COLO668 (cell line): Measurements from ENCODE around the gene GNB1.
"Not testable (repeated sequence)": the region's sequence is repeated elsewhere in the genome, so short reads cannot be mapped to it uniquely, and the experiment has no call there.

Experiments used
- DNase-seq: peaks from one replicate; lab custom pipeline; 2025; ENCODE audit not compliant: unreplicated experiment; lab: John Stamatoyannopoulos, UW

The GNB1 gene

DNA sequence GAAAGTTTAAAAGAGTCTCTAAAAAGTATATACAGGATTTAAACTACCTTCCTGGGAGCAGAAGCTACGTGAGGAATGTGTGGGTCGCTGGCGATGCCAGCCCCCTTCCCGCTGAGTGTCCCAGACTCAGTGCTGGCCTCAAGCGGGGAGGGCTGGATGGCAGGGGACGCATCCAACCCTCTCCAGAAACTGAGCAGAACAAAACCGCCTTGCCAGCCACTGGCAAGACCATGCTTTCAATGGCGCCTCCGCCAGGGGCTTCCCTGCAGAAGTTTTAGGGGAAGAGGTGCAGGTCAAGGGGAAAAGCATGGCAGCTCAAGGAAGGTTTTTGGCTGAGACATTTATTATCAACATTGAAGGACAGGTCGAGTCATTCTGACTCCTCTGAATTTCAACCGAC, 138.7 kb downstream of the GNB1 start:
- DNase-seq = no peak

DNA sequence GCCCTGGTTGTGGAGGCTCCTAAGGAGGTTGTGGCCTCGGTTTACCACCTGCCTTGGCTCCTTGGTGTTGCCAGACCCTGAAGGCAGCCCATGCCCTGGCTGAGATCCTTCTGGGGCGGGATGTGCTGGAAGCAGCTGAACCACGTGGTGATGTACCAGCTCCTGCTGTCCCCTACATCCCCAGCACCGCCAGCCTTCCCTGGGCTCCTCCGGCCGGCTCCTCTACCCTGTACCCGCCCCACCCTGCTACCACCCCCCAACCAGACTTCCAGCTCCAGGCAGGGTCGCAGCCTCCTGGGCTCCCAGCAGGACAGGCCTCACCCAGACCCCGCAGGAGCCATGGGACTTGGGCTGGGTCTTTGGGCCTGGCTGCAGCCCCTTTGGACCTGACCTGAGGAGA, 140.9 kb downstream of the GNB1 start:
- DNase-seq = not testable (repeated sequence)

DNA sequence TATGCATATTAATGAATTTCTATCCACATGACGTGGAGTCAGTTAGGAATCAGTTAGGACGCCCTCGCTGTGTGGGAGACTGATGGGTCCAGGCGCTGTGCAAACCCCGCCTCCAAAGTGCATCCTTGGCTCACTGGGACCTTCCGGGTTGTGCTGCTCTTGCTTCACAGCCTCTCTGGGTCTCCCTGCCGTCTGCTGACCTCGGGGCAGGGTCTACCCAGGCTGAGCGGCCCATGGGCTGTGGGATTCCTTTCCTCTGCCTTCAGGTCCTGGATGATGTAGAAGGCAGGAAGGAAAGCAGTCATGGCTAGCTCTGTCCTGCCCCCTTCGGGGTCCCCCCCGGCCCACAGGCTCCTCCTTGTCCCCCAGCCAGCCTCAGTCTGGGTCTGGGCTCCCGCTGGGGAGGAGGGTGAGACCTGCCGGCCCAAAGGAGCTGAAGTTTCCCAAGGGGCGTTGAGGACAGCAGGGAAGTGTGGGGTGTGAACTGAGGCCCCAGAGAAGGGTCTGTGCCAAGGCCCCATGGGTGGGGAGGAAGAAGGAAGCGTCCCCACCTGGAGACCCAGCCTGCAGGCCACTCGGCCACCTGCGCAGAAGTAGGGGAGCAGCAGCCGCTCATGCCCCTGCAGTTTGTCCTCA, 142.1 kb downstream of the GNB1 start:
- DNase-seq = no peak

DNA sequence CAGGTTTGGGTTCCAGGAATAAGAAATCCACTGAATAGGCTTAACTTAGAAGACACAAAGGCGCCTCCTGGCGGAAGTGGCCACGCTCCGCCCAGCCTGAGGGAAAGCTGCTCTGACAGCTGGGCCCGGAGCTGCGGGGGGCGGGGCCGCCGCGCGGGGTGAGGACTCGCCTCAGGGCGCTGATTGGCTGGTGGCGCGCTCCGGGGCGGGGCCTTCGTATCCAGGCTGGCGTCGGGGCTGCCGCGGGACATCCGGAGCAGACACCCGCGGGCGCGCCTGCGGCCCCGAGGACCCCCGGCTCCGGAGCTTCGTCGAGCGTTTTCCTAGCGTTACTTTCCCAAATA, 144.3 kb downstream of the GNB1 start:
- DNase-seq = not testable (repeated sequence)

DNA sequence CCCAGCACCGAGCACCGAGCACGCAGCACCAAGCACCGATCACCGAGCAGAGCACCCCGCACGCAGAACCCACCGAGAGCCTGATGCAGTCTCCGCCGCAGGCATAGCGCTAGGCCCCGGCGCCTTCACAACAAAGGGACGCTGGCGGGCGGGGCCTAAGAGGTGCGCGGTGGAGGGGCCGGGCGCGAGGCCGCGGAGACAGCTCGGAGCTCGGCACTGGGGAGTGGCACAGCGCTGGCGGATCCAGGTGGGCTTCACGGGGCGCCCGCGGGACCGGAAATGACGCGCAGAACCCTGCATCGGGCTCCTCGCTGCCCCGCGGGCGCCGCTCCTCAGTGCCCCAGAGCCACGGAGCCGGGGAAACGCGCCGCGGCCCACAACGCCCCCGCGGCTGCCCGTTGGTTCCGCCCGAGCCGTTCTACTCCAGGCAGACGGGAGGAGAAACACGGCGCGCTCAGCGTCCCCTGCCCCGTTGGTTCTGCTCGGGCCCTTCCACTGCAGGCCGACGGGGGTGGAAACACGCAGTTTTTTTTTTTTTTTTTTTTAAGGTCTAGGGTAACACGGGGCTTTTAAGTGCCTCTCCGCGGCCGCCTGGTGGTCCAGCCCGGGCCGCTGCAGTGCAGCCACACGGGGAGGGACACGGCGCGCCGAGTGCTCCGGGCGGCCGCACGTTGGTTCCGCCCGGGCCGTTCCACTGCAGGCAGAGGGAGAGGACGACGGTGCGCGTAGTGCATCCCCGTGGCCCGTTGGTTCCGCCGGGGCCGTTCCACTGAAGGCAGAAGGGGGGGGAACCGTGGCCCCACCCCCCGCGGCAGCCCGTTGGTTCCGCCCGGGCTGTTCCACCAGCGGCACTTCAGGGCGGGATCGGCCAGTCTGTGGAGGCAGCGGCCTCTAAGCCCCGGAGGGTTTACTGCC, 145.0 kb downstream of the GNB1 start:
- DNase-seq = peak; percentile 62

DNA sequence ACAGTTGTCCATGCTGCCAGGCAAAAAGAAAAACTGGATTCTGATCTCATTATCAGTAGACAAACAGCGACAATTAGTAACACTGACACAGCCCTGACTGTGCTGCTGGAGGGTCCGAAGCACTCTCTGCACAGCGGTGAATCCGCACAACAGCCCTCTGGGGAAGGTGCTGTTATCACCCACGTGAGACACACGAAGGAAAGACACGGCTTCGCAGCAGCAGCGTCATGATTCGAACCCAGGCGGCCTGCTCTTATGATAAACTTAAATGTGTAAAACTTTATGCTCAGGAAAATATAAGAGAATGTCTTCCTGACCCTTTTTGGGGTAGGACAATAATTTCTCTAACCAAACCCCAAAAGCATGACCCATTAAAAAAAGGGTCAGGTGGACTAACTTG, 148.4 kb downstream of the GNB1 start:
- not testable (repeated sequence) for DNase-seq

DNA sequence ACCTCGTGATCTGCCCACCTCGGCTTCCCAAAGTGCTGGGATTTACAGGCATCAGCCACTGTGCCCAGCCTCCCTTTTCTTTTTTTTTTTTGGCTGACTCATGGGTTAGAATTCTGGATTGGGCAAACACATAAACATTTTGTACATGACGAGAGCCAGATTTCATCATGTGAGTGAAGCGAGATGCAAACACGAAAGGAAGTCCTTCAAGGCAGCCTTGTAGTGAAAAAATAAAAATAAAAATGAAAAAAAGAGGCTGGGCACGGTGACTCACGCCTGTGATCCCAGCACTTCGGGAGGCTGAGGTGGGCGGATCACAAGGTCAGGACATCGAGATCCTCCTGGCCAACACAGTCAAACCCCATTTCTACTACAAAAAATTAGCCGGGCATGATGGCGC, 149.9 kb downstream of the GNB1 start:
- not testable (repeated sequence) for DNase-seq

DNA sequence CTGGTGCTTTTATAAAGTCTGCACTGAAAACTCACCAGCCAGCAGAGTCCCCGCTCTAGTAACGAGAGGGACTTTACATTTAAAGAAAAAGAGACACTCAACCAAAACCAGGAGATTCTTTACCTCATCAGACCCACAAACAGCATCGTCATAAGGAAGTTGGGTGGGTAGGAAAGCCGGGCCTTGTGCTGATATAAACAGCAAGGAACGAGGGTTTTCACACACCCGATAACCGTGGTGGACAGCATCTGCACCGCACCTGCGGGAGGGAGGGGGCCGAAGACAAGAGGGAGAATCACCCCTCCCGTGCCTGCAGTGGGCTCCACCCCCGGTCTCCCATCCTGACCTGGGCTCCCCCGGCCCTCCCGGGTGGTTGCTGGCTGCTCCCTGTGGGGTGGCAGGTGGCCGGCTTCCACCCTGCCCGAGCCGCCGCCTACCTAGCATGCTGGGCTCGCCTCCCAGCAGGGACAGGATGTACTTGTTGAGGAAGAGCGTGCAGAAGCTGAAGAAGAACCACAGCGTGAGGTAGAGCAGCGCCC, 152.0 kb downstream of the GNB1 start:
- not testable (repeated sequence) for DNase-seq

DNA sequence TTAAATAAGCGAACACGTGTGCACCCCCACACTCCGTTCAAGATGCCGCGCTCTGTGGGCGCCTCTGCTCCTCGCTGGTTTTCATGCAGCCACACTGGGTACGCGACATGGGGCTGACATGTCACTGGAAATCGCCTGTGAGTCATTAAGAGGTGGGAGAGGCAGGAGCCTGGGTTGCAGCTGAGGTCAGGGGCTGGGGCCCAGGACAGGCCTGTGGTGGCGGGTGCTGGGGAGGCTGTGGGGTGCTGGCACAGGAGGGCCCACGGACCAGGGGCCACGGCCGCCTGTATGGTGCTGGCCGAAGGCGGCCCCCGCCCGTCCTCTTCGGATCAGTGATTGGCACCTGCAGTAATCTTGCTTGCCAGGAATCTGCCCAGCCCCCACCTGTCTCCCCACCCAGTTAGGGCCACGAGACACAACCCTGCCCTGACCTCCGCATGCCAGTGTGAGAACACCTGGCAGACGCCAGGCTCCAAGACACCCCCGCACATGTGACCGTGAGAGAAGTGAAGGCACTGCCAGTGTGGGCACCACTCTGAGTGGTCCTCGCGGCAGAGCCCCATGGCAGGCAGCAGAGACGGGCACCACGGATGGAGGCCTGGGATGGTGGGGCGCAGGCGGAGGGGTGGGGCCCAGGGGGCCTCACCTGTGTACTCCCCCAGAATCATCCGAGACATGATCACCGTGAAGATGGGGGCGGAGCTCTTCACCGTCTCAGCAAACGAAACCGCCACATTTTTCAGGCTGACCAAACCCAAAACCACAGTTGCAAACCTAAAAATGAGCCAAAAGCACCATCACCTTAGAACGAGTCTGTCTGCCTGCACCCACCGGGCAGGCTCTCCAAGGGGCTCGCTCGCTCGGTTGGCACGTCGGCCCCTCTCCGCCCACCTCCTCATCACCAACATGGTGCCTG, 153.0 kb downstream of the GNB1 start:
- DNase-seq = not testable (repeated sequence)
